Astrocyte of the spinal cord (primary cell): ENCODE results near the gene MIEN1.
"Not testable (repeated sequence)": the region's sequence is repeated elsewhere in the genome, so short reads cannot be mapped to it uniquely, and the experiment has no call there.

Source experiments
- DNase-seq: peaks from one replicate; pipeline ENCODE4 v3.0.0; 2011; ENCODE audit warnings: low read depth, low spot score
- H3K4me3 ChIP-seq: 2 replicates; pipeline ENCODE4 v1.5.1; 2011; ENCODE audit warnings: low read depth, mild to moderate bottlenecking, low read length, moderate library complexity
- in situ Hi-C: cut with HindIII; loops from 2 replicates; pipeline ENCODE4 v1.10.0; 2017; ENCODE audit warnings: low sequenced_read_pairs
- TF ChIP-seq, protein P1 (sequence below): IDR thresholded peaks from 2 replicates; pipeline ENCODE4 v1.5.1; 2012; ENCODE audit warnings: low read depth, mild to moderate bottlenecking, low read length, inconsistent platforms

Gene MIEN1

DNA sequence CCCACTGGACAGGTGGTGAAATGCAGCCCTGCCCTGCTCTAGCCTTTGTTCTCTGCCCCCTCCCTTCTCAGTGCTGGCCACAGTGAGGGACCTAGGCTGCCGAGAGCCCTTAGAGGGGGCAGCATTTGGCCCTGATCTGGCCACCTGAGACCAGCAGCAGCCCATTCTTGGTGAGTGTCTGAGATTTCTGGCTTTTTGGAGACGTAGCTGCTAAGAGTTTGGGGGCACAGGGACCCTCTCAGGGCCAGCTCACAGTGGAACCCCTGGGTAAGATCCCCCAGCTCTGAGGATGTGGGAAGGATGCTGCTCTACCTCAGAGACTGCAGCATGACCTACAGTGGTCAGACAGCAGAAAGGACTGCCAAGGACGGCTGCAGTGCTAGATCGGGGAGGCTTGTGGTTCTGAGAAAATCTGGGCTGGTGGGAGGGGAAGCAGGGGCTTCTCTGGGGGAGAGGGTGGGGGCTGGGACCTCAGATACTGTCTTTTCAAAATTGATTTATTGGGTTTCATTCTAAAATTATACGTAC lies 20.7 kb upstream of the MIEN1 start:
- in situ Hi-C loops = no loop called here
- no peak for DNase-seq
- TF ChIP-seq, protein P1, sequence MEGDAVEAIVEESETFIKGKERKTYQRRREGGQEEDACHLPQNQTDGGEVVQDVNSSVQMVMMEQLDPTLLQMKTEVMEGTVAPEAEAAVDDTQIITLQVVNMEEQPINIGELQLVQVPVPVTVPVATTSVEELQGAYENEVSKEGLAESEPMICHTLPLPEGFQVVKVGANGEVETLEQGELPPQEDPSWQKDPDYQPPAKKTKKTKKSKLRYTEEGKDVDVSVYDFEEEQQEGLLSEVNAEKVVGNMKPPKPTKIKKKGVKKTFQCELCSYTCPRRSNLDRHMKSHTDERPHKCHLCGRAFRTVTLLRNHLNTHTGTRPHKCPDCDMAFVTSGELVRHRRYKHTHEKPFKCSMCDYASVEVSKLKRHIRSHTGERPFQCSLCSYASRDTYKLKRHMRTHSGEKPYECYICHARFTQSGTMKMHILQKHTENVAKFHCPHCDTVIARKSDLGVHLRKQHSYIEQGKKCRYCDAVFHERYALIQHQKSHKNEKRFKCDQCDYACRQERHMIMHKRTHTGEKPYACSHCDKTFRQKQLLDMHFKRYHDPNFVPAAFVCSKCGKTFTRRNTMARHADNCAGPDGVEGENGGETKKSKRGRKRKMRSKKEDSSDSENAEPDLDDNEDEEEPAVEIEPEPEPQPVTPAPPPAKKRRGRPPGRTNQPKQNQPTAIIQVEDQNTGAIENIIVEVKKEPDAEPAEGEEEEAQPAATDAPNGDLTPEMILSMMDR = no peak
- no peak overlapping the region for H3K4me3 ChIP-seq

GRCh38 chr17:39750131-39751015 lies 20.0 kb upstream of the MIEN1 start:
- no peak for DNase-seq
- TF ChIP-seq, protein P1 = no peak
- H3K4me3 ChIP-seq = no peak overlapping the region
- in situ Hi-C loops = no loop called here

- in situ Hi-C loops, DNase-seq, H3K4me3 ChIP-seq: not testable (repeated sequence)
Observed at GRCh38 chr17:39748444-39749034, 18.2 kb upstream of the MIEN1 start.

DNA sequence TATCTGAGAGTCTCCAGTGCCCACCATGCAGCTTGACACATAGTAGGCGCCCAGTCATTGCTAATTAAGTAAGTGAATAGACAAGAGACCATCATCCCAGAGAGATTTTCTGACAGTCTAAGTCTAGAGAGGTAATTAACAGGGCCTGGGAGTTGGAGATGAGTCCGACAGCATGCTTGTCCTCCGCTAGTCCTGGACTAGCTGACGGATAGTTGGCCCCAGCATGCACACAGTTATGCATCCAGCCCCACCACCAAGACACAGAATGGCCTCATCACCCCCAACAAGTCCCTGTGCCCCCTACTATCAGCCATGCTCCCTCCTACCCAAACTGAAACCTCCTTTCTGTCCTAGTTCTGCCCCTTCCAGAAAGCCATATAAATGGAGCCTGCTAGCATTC lies 17.4 kb upstream of the MIEN1 start:
- no peak for DNase-seq
- H3K4me3 ChIP-seq = no peak overlapping the region
- TF ChIP-seq, protein P1 = no peak
- in situ Hi-C loops = no loop called here

- TF ChIP-seq, protein P1 = no peak
- in situ Hi-C loops = no loop called here
- DNase-seq = no peak
- H3K4me3 ChIP-seq = no peak overlapping the region
Observed at GRCh38 chr17:39746145-39746461, 15.8 kb upstream of the MIEN1 start.

DNA sequence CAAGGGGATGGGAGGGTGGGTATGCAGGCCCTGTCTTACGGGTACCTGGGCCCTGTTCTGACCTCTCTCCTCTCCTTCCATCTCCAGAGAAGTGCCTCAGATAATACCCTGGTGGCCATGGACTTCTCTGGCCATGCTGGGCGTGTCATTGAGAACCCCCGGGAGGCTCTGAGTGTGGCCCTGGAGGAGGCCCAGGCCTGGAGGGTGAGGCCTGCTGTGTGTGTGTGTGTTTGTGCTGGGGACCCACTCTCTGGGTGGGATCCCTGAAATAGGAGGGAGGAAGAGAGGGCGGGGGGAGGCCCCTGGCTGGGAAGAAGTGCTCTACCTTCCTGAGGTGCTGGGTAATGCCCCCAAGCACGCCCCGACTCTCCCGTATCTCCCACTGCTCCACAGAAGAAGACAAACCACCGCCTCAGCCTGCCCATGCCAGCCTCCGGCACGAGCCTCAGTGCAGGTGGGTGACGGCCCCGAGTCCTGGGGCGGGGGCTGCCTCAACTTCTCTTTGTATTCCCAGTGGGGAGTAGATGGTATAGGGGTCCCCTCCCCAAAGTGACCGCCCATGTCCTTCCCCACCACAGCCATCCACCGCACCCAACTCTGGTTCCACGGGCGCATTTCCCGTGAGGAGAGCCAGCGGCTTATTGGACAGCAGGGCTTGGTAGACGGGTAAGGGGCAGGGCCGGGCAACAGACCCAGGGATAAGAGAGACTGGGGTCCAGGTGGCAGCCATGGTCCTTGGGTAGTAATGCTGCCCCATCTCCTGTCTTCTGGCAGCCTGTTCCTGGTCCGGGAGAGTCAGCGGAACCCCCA lies 15.2 kb upstream of the MIEN1 start:
- in situ Hi-C loops = no loop called here
- TF ChIP-seq, protein P1 = no peak

GRCh38 chr17:39744836-39745215 lies 14.5 kb upstream of the MIEN1 start:
- in situ Hi-C loops = no loop called here
- no peak overlapping the region for H3K4me3 ChIP-seq
- TF ChIP-seq, protein P1 = no peak
- DNase-seq = no peak

More for the DNA sequence above, 15.2 kb upstream of the MIEN1 start:
- DNase-seq = no peak
- no peak overlapping the region for H3K4me3 ChIP-seq
